Measurements from ENCODE around the gene LIX1L. TPM values are rescaled to one million over a fixed set of nuclear protein-coding genes. Genes with fewer than 3 reads are reported as not detected.

LIX1L gene
- total and polyA plus RNA-seq, 10 donors = 11.0 to 52.9 (median 36.3) TPM

- no peaks in the 10 kb centered on the region for H3K9me3 ChIP-seq
- TF ChIP-seq POLR2AphosphoS5 (IDR thresholded peaks at IDR 0.05) = peak in 2 of 3 donors; percentile 24 to 98
- peak in 2 of 3 donors; percentile 57 to 88 for TF ChIP-seq POLR2A (IDR thresholded peaks at IDR 0.05)
- TF ChIP-seq CTCF (IDR thresholded peaks at IDR 0.05 in 8 of 11, conservative IDR thresholded peaks at IDR 0.05 in 3 of 11) = no peak
- 42 to 60% (median 52%) methylated on average over 1 of the region's 1 CpG for WGBS, 5 donors
- peaks cover 21 to 43% (median 35%) of the 10 kb centered on the region in 6 donors for H3K36me3 ChIP-seq
- H3K4me1 ChIP-seq = peaks cover 19 to 73% (median 56%) of the 10 kb centered on the region in 6 donors
- H3K4me3 ChIP-seq = peak overlapping the region; percentile 86 to 100 (median 95)
- intact Hi-C loops (cut with DNase I; ENCODE audit: low total_unique reads) = no loop called here
- H3K27ac ChIP-seq = peak overlapping the region; percentile 93 to 100 (median 99)
- DNase-seq = no peak
- H3K27me3 ChIP-seq (replicated peaks in 1 of 7) = no peaks in the 10 kb centered on the region
Measured at GRCh38 chr1:145992502-145992936, 34.7 kb upstream of the LIX1L start.

GRCh38 chr1:145991735-145992412, 34.1 kb upstream of the LIX1L start:
- Histone ChIP-seq H3K27me3 (replicated peaks in 1 of 7) (no peaks in the 10 kb centered on the region), H3K27ac (peak overlapping the region; percentile 93 to 100 (median 99)), H3K4me3 (peak overlapping the region; percentile 86 to 100 (median 95)), H3K9me3 (no peaks in the 10 kb centered on the region), H3K4me1 (peaks cover 19 to 73% (median 60%) of the 10 kb centered on the region in 6 donors), H3K36me3 (peaks cover 21 to 43% (median 35%) of the 10 kb centered on the region in 6 donors)
- DNase-seq = no peak
- 78 to 85% (median 81%) methylated on average over 10 of the region's 10 CpGs for WGBS, 5 donors
- intact Hi-C loops (cut with DNase I; ENCODE audit: low total_unique reads) = no loop called here
- TF ChIP-seq POLR2AphosphoS5 (IDR thresholded peaks at IDR 0.05) = peak in 2 of 3 donors; percentile 24 to 99
- TF ChIP-seq CTCF (IDR thresholded peaks at IDR 0.05 in 8 of 11, conservative IDR thresholded peaks at IDR 0.05 in 3 of 11) = no peak
- TF ChIP-seq POLR2A (IDR thresholded peaks at IDR 0.05) = peak; percentile 21 to 70 (median 47)

GRCh38 chr1:145990249-145990855, 32.5 kb upstream of the LIX1L start:
- TF ChIP-seq POLR2A (IDR thresholded peaks at IDR 0.05) = peak in 2 of 3 donors; percentile 30 to 44
- peak in 1 of 11 experiments; percentile 6 for TF ChIP-seq CTCF (IDR thresholded peaks at IDR 0.05 in 8 of 11, conservative IDR thresholded peaks at IDR 0.05 in 3 of 11)
- TF ChIP-seq POLR2AphosphoS5 (IDR thresholded peaks at IDR 0.05) = peak in 2 of 3 donors; percentile 76 to 96

GRCh38 chr1:145988773-145989172, 31.0 kb upstream of the LIX1L start:
- Histone ChIP-seq H3K27me3 (replicated peaks in 1 of 7) (no peaks in the 10 kb centered on the region), H3K4me3 (no peak overlapping the region), H3K9me3 (no peaks in the 10 kb centered on the region), H3K36me3 (peaks cover 8 to 22% (median 18%) of the 10 kb centered on the region in 6 donors), H3K4me1 (peaks cover 42 to 100% (median 89%) of the 10 kb centered on the region in 6 donors), H3K27ac (peak overlapping the region; percentile 46 to 100 (median 84))
- TF ChIP-seq POLR2A (IDR thresholded peaks at IDR 0.05) (no peak), POLR2AphosphoS5 (IDR thresholded peaks at IDR 0.05) (peak in 1 of 3 donors; percentile 77), CTCF (IDR thresholded peaks at IDR 0.05 in 8 of 11, conservative IDR thresholded peaks at IDR 0.05 in 3 of 11) (no peak)
- WGBS, 5 donors = 39 to 48% (median 46%) methylated on average over 5 of the region's 5 CpGs
- DNase-seq = no peak
- intact Hi-C loops (cut with DNase I; ENCODE audit: low total_unique reads) = no loop called here

More at GRCh38 chr1:145990249-145990855, 32.5 kb upstream of the LIX1L start:
- no peak for DNase-seq
- H3K4me1 ChIP-seq = peaks cover 27 to 88% (median 73%) of the 10 kb centered on the region in 6 donors
- peak overlapping the region; percentile 46 to 100 (median 99) for H3K27ac ChIP-seq
- WGBS, 5 donors = 82 to 89% (median 86%) methylated on average over 7 of the region's 7 CpGs
- intact Hi-C loops (cut with DNase I; ENCODE audit: low total_unique reads) = no loop called here
- no peaks in the 10 kb centered on the region for H3K27me3 ChIP-seq (replicated peaks in 1 of 7)
- H3K36me3 ChIP-seq = peaks cover 21 to 38% (median 33%) of the 10 kb centered on the region in 6 donors
- no peaks in the 10 kb centered on the region for H3K9me3 ChIP-seq
- peak overlapping the region in 2 of 8 donors; percentile 0 to 100 for H3K4me3 ChIP-seq

Data from spleen (tissue), 11 donors.